Peyer's patch (tissue), 4 donors: ENCODE data around the gene LRRFIP1.

Source experiments
- CTCF ChIP-seq, 6 experiments: fragments of 450-650 bp in 4 of 6; fragments of 200-600 bp in 2 of 6; sonication (generic) in 1 of 6; IDR thresholded peaks; one replicate each; pipeline ENCODE4 v1.5.1; 2017 to 2019; ENCODE audit warnings: antibody characterized with exemption in 6 of 6, mild to moderate bottlenecking in 3 of 6, moderate library complexity in 1 of 6
- POLR2A ChIP-seq, 2 donors: fragments of 450-650 bp; IDR thresholded peaks; one replicate each; pipeline ENCODE4 v1.5.1; 2017; ENCODE audit warnings: antibody characterized with exemption in 2 of 2, mild to moderate bottlenecking in 2 of 2, moderate library complexity in 2 of 2

DNA sequence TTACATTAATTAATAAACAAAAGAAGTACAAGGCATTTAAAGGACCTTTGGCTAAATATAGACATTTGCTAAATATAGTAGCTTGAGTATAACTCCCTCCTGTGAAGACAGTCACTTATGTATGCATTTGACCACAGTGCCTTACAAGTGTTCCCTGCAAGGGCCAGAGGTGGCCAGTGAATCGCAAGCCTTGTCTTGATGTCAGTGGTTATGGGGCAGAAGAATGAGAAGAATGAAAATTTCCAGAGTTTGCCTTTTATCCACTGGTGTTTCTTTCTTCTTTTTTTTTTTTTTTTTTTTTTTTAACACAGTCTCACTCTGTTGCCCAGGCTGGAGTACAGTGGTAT, 1.8 kb downstream of the LRRFIP1 start:
- TF ChIP-seq CTCF (IDR thresholded peaks at IDR 0.05): no peak
- TF ChIP-seq POLR2A (IDR thresholded peaks at IDR 0.05): no peak
